Bronchial epithelial cell (primary cell): ENCODE results near the gene TMEM266. TPM values are rescaled to one million over a fixed set of nuclear protein-coding genes. Genes with fewer than 3 reads are reported as not detected.
A peak's percentile ranks its signal among the peaks of the same experiment; 100 is the strongest.

Source experiments
- DNase-seq: peaks from one replicate; pipeline ENCODE4 v3.0.0-alpha.2; 2010; ENCODE audit warnings: low read depth
- FAIRE-seq: peaks from 2 replicates; lab custom pipeline; 2011; peaks lifted over from hg19 to GRCh38; lab: Jason Lieb, UNC
- H3K27me3 ChIP-seq: 2 replicates; pipeline ENCODE4 v1.5.1; 2011; ENCODE audit warnings: low read length; ENCODE audit not compliant: control insufficient read depth, insufficient read depth
- H3K36me3 ChIP-seq: 2 replicates; pipeline ENCODE4 v1.5.1; 2011; ENCODE audit warnings: low read length; ENCODE audit not compliant: control insufficient read depth, insufficient read depth
- H3K4me3 ChIP-seq: 2 replicates; pipeline ENCODE4 v1.5.1; 2011; ENCODE audit warnings: mild to moderate bottlenecking, low read depth, low read length, control low read depth
- CTCF ChIP-seq: IDR thresholded peaks from 2 replicates; pipeline ENCODE4 v1.5.1; 2011; ENCODE audit warnings: mild to moderate bottlenecking, moderate library complexity, low read length, control low read depth, inconsistent platforms; ENCODE audit not compliant: insufficient read depth, severe bottlenecking
- total RNA-seq: library from RNA; depleted of rRNA; stranded (reverse); fragments of >200 nt; gene quantifications from 2 replicates; pipeline ENCODE4 v1.2.1, GENCODE V29; 2014

Gene TMEM266
- total RNA-seq, 1 donor from 2014 or later: under 0.01 TPM

- H3K36me3 ChIP-seq: no peaks in the 10 kb centered on the region
- no peak for FAIRE-seq
- peak; percentile 57 for DNase-seq
- no peak for TF ChIP-seq CTCF
- H3K4me3 ChIP-seq: no peak overlapping the region
- peaks cover 2% of the 10 kb centered on the region for H3K27me3 ChIP-seq
Observed at GRCh38 chr15:76160426-76161152, 100.8 kb downstream of the TMEM266 start.

- Histone ChIP-seq H3K4me3 (no peak overlapping the region), H3K36me3 (no peaks in the 10 kb centered on the region), H3K27me3 (peaks cover 4% of the 10 kb centered on the region)
- DNase-seq: no peak
- TF ChIP-seq CTCF: no peak
- FAIRE-seq: no peak
Observed at GRCh38 chr15:76161153-76162035, 101.6 kb downstream of the TMEM266 start.

- H3K27me3 ChIP-seq: peaks cover 5% of the 10 kb centered on the region
- FAIRE-seq (no peak), DNase-seq (no peak)
- no peak overlapping the region for H3K4me3 ChIP-seq
- no peaks in the 10 kb centered on the region for H3K36me3 ChIP-seq
- TF ChIP-seq CTCF: no peak
Observed at GRCh38 chr15:76162036-76162398, 102.2 kb downstream of the TMEM266 start.

GRCh38 chr15:76162784-76163456 lies 103.1 kb downstream of the TMEM266 start:
- DNase-seq: no peak
- TF ChIP-seq CTCF: no peak
- no peaks in the 10 kb centered on the region for H3K36me3 ChIP-seq
- no peak for FAIRE-seq
- no peak overlapping the region for H3K4me3 ChIP-seq
- peaks cover 5% of the 10 kb centered on the region for H3K27me3 ChIP-seq

GRCh38 chr15:76163457-76164295 lies 103.9 kb downstream of the TMEM266 start:
- TF ChIP-seq CTCF: no peak
- FAIRE-seq: peak; percentile 83
- no peak for DNase-seq
- H3K4me3 ChIP-seq: no peak overlapping the region
- peaks cover 5% of the 10 kb centered on the region for H3K27me3 ChIP-seq
- H3K36me3 ChIP-seq: no peaks in the 10 kb centered on the region
